Astrocyte (in vitro differentiated cells and primary cell): ENCODE measurements around the gene PPIF. TPM values are rescaled to one million over a fixed set of nuclear protein-coding genes. Genes with fewer than 3 reads are reported as not detected.

ENCODE experiments used
- DNase-seq: peaks from one replicate; pipeline ENCODE4 v3.0.0-alpha.2; 2010; ENCODE audit warnings: low read depth
- FAIRE-seq: peaks from 2 replicates; lab custom pipeline; 2011; peaks lifted over from hg19 to GRCh38; lab: Jason Lieb, UNC
- H2AFZ ChIP-seq: 2 replicates; pipeline ENCODE4 v1.6.0; 2012; ENCODE audit warnings: low read depth, low read length, inconsistent platforms
- H3K27ac ChIP-seq: 2 replicates; pipeline ENCODE4 v1.5.1; 2011; ENCODE audit warnings: low read depth, low read length, inconsistent platforms
- H3K27me3 ChIP-seq: 2 replicates; pipeline ENCODE4 v1.6.0; 2011; ENCODE audit warnings: low read length, inconsistent platforms; ENCODE audit not compliant: insufficient read depth
- H3K36me3 ChIP-seq: 2 replicates; pipeline ENCODE4 v1.5.1; 2011; ENCODE audit warnings: low read length, inconsistent platforms; ENCODE audit not compliant: insufficient read depth
- H3K4me1 ChIP-seq: 2 replicates; pipeline ENCODE4 v1.5.1; 2011; ENCODE audit warnings: low read length, inconsistent platforms; ENCODE audit not compliant: insufficient read depth
- H3K4me2 ChIP-seq: 2 replicates; pipeline ENCODE4 v1.6.0; 2012; ENCODE audit warnings: low read length, inconsistent platforms
- H3K4me3 ChIP-seq: 2 replicates; pipeline ENCODE4 v1.5.1; 2011; ENCODE audit warnings: low read depth, mild to moderate bottlenecking, low read length, inconsistent platforms; ENCODE audit not compliant: insufficient read depth
- H3K79me2 ChIP-seq: 2 replicates; pipeline ENCODE4 v1.6.0; 2012; ENCODE audit warnings: mild to moderate bottlenecking, low read length, inconsistent platforms; ENCODE audit not compliant: insufficient read depth
- H3K9ac ChIP-seq: 2 replicates; pipeline ENCODE4 v1.6.0; 2012; ENCODE audit warnings: mild to moderate bottlenecking, low read length, inconsistent platforms
- H3K9me3 ChIP-seq: 2 replicates; pipeline ENCODE4 v1.5.1; 2012; ENCODE audit warnings: low read depth, mild to moderate bottlenecking, low read length, inconsistent platforms; ENCODE audit not compliant: insufficient read depth
- H4K20me1 ChIP-seq: 2 replicates; pipeline ENCODE4 v1.6.0; 2012; ENCODE audit warnings: low read length, inconsistent platforms; ENCODE audit not compliant: insufficient read depth
- H3K27ac Mint-ChIP-seq: one replicate; pipeline ENCODE4 v1.8.0; 2021; ENCODE audit warnings: mild to moderate bottlenecking, mixed read lengths; ENCODE audit not compliant: unreplicated experiment
- H3K27me3 Mint-ChIP-seq: one replicate; pipeline ENCODE4 v1.8.0; 2021; ENCODE audit warnings: low read depth, mixed read lengths; ENCODE audit not compliant: unreplicated experiment
- H3K36me3 Mint-ChIP-seq: one replicate; pipeline ENCODE4 v1.8.0; 2021; ENCODE audit warnings: low read depth, mixed read lengths; ENCODE audit not compliant: unreplicated experiment
- H3K4me1 Mint-ChIP-seq: one replicate; pipeline ENCODE4 v1.8.0; 2021; ENCODE audit warnings: low read depth, mixed read lengths; ENCODE audit not compliant: unreplicated experiment
- H3K4me3 Mint-ChIP-seq: one replicate; pipeline ENCODE4 v1.8.0; 2021; ENCODE audit warnings: mild to moderate bottlenecking, moderate library complexity, mixed read lengths; ENCODE audit not compliant: unreplicated experiment
- H3K9me3 Mint-ChIP-seq: one replicate; pipeline ENCODE4 v1.8.0; 2021; ENCODE audit warnings: mild to moderate bottlenecking, mixed read lengths; ENCODE audit not compliant: unreplicated experiment
- EZH2 ChIP-seq: IDR thresholded peaks from 2 replicates; pipeline ENCODE4 v1.6.1; 2012; ENCODE audit warnings: mild to moderate bottlenecking, low read length, inconsistent platforms; ENCODE audit not compliant: insufficient read depth
- total RNA-seq: library from RNA; stranded (reverse); gene quantifications from 2 replicates; pipeline ENCODE4 v1.2.1, GENCODE V29; 2021
- TF ChIP-seq, protein P1 (sequence below): IDR thresholded peaks from 2 replicates; pipeline ENCODE4 v1.5.1; 2011; ENCODE audit warnings: low read depth, mild to moderate bottlenecking, inconsistent platforms, low read length, moderate library complexity; ENCODE audit not compliant: insufficient read depth

Gene PPIF
- total RNA-seq, 1 donor from 2014 or later = 31.7 TPM

DNA sequence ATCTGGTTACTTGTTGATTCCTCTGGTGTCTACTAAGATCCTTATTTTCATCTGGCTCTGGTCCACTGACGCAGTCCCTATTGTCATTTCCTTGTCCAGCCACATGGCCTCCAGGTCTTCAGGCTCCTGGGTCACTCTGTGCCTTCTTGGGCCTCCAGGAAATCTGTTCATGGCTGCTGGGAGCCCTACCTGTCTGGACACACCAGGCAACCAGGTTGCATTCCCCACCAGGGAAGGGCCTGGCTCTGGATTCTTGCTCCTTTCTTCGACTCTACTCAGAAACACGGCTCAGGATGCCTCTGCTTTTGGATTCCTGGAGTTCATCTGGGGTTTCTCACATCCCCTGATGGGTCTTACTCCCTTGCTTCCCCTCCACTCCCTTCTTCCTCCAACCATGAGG is 8.0 kb upstream of the PPIF start:
- Histone ChIP-seq H3K4me2 (no peak overlapping the region), H3K9ac (no peak overlapping the region), H3K4me1 (no peaks in the 10 kb centered on the region), H3K27ac (no peak overlapping the region), H3K27me3 (no peaks in the 10 kb centered on the region), H2AFZ (no peak overlapping the region), H3K79me2 (no peaks in the 10 kb centered on the region), H4K20me1 (no peaks in the 10 kb centered on the region), H3K9me3 (no peaks in the 10 kb centered on the region), H3K4me3 (no peak overlapping the region), H3K36me3 (no peaks in the 10 kb centered on the region)
- TF ChIP-seq, protein P1, sequence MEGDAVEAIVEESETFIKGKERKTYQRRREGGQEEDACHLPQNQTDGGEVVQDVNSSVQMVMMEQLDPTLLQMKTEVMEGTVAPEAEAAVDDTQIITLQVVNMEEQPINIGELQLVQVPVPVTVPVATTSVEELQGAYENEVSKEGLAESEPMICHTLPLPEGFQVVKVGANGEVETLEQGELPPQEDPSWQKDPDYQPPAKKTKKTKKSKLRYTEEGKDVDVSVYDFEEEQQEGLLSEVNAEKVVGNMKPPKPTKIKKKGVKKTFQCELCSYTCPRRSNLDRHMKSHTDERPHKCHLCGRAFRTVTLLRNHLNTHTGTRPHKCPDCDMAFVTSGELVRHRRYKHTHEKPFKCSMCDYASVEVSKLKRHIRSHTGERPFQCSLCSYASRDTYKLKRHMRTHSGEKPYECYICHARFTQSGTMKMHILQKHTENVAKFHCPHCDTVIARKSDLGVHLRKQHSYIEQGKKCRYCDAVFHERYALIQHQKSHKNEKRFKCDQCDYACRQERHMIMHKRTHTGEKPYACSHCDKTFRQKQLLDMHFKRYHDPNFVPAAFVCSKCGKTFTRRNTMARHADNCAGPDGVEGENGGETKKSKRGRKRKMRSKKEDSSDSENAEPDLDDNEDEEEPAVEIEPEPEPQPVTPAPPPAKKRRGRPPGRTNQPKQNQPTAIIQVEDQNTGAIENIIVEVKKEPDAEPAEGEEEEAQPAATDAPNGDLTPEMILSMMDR = no peak
- no peak for TF ChIP-seq EZH2
- no peak for DNase-seq
- H3K27me3 Mint-ChIP-seq = peaks cover 22% of the 10 kb centered on the region
- no peak overlapping the region for H3K4me3 Mint-ChIP-seq
- H3K27ac Mint-ChIP-seq = no peak overlapping the region
- no peak for FAIRE-seq
- no peaks in the 10 kb centered on the region for H3K36me3 Mint-ChIP-seq
- peaks cover 2% of the 10 kb centered on the region for H3K9me3 Mint-ChIP-seq
- H3K4me1 Mint-ChIP-seq = peaks cover 7% of the 10 kb centered on the region

DNA sequence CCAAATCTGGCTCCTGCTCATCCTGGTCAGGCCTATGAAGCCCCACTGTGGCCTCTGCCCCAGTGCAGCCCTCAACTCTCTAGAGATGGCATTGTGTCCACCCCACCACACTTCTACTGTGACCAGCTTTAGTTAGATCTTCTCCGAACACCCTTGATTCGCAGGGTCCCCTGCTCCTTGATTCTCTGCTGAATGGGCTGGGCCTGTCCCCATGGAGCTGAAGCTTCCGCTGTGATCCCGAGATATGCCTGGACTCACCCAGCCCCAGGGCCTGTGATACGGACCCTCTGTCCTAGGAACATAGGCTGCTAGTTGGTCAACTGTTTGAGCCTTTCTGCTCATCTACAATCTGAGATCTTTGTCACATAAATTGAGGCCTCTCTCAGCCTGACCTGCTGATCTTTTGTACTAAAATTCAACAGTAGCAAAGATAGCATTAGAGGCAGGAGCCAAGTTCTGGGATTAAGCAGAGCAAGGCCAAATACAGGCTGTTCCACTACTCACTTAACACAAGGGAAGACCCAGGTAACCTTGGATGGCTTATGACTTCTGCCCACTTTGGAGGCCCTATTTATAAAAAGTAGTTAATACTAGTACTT is 6.5 kb upstream of the PPIF start:
- H3K9me3 Mint-ChIP-seq = peaks cover 2% of the 10 kb centered on the region
- Histone ChIP-seq H3K4me3 (no peak overlapping the region), H3K4me1 (no peaks in the 10 kb centered on the region), H2AFZ (no peak overlapping the region), H4K20me1 (no peaks in the 10 kb centered on the region), H3K9me3 (no peaks in the 10 kb centered on the region), H3K4me2 (no peak overlapping the region), H3K27me3 (no peaks in the 10 kb centered on the region), H3K27ac (no peak overlapping the region), H3K36me3 (no peaks in the 10 kb centered on the region), H3K9ac (no peak overlapping the region), H3K79me2 (no peaks in the 10 kb centered on the region)
- H3K27me3 Mint-ChIP-seq = peaks cover 25% of the 10 kb centered on the region
- DNase-seq = no peak
- no peaks in the 10 kb centered on the region for H3K36me3 Mint-ChIP-seq
- FAIRE-seq = no peak
- peaks cover 4% of the 10 kb centered on the region for H3K4me1 Mint-ChIP-seq
- TF ChIP-seq, protein P1 = no peak
- TF ChIP-seq EZH2 = no peak
- no peak overlapping the region for H3K4me3 Mint-ChIP-seq
- no peak overlapping the region for H3K27ac Mint-ChIP-seq

DNA sequence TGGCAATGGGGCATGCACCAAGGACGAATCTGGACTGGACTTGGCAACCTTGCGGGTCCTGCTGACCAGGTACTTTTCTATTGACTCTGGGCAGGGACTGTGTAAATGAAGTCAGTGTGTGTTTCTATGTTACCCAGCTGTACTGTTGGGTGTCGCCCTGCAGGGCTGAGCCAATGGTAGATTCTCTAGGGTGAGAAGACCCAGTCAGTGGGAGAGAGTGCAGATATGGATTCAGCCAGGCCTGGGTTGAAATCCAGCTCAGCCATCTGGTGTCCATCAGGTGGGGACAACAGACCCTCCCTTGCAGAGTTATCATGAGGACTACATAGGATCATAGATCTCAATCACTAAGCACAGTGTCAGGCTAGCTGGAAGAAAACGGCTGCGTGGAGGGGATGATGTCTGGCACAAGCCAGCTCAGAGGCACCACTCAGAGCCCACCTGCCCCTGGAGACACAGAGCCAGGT is 4.9 kb upstream of the PPIF start:
- Mint-ChIP-seq H3K4me1 (peaks cover 2% of the 10 kb centered on the region), H3K36me3 (no peaks in the 10 kb centered on the region), H3K27me3 (peaks cover 25% of the 10 kb centered on the region), H3K9me3 (peaks cover 2% of the 10 kb centered on the region), H3K4me3 (no peak overlapping the region), H3K27ac (no peak overlapping the region)
- FAIRE-seq = no peak
- Histone ChIP-seq H3K79me2 (peaks cover under 1% of the 10 kb centered on the region), H3K4me1 (no peaks in the 10 kb centered on the region), H3K36me3 (no peaks in the 10 kb centered on the region), H3K9ac (no peak overlapping the region), H3K4me2 (no peak overlapping the region), H4K20me1 (no peaks in the 10 kb centered on the region), H3K4me3 (no peak overlapping the region), H2AFZ (no peak overlapping the region), H3K27me3 (no peaks in the 10 kb centered on the region), H3K27ac (no peak overlapping the region), H3K9me3 (no peaks in the 10 kb centered on the region)
- DNase-seq = no peak
- TF ChIP-seq, protein P1 = no peak
- TF ChIP-seq EZH2 = no peak
